ENCODE measurements around the gene CELA3B.
"Not testable (repeated sequence)": the region's sequence is repeated elsewhere in the genome, so short reads cannot be mapped to it uniquely, and the experiment has no call there.

CELA3B gene

DNA sequence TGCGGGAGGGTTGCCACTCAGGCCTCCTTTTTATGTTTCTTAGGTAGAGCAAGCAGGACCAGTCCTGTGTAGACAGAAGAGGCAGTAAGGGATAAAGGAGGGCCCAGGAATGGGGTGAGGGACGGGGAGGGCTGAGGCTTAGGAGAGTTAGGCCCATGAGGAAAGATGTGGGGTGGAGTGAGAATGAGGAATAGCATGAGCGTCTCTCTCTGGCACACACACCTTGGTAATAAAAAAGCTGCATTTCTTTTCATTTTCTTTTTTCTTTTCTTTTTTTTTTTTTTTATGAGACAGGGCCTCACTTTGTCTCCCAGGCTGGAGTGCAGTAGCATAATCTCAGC lies 32.1 kb upstream of the CELA3B start:
- no peak for DNase-seq

DNA sequence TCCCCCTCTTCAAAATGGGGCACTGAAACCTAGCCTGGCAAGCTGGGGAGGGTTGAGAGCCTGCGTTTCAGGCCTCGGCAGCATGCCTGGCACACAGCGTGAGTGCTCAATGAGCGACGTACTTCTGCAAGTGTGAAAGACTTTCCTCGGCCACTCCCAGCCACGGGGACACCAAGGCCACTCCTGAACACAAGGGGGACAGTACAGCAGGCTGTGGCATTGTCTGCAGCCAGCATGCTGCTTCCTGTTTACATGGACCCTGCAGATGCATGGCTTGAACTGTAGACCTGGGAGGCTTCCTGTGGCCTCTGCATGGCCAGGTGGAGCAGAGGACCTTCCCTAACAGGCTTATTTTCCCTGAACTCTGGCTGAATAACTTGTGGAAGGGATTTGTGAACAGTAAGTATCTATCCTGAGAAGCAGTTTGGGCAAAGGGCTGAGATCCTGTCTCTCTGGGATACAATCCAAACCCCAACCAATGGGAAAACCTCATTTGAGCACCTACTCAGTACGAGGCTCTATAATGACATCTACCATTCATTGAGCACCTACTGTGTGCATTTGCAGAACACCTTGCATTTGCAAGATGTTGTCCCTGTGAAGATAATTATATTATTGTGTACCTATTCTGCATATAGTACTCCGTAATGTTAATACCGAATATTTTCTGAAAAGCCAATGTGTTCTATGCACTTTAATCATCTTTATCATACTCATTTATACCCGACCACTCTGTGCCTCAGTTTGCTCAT lies 29.8 kb upstream of the CELA3B start:
- DNase-seq: no peak

DNA sequence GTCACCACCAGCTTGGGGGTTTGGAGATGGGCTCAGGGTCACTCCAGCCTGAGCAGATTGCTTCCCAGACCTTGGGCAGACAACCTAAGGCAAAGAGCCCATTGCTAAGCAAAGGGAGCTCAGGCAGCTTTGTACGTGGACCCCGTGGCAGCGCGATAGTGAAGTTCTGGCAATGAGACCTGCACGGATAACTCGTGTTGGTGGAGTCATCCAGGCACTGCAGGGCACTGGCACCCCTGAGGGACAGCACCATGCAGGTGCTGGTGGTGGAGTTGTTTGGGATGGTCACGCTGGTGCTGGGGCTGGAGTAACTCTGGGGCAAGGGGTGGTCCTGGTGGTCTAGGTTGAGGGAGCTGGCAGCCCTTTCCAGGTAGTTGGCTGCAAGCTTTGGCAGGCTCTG lies 26.1 kb upstream of the CELA3B start:
- DNase-seq: no peak

DNA sequence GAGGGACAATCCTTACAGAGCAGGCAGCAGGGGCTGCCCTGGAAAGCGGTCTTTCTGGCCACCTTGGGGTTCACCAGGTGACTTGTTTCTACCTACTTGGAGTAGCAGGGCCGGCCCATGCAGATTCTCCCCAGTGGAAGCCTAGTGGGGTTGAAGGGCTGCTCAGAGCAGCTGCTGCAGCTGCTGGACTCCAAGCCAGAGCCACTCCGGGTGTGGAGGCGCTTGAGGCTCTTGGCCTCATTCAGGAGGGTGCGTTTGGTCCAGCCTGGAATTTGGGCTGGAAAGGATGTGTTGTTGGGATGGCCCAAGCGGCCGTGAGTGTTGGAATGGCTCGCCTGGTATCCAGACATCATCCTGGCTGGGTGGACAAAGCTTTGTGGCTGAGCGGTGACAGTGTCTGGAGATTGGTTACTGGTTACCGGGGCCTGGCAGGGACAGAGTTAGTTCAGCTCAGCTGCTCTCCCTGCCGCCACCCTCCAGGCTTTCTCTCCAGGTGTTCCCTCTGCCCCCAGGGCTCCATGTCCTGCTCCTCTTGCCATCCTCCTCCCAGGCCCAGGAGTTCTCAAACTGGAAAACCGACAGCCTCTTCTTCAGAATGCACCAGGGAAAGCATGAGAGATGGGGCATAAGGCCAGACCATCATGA lies 25.5 kb upstream of the CELA3B start:
- DNase-seq: no peak

GRCh38 chr1:21952786-21953520 lies 23.9 kb upstream of the CELA3B start:
- no peak for DNase-seq

DNA sequence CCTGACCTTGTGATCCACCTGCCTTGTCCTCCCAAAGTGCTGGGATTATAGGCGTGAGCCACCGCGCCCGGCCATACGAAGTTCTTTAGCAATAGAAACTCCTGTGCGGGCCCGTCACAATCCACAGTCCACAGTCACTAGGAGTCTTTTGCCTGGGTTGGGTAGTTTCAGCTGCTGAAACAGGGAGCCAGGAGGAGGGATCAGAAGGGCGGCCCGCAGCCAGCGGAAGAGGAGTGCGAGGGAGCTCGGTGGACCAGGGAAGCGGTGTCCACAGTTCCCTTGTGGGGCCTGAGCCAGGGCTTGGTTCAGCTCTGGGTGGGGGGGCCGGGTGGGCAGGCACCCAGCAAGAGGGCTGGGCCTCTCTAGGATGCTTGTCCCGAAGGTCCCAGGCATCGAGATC lies 21.8 kb upstream of the CELA3B start:
- DNase-seq: no peak

GRCh38 chr1:21955501-21956281 lies 21.1 kb upstream of the CELA3B start:
- no peak for DNase-seq

DNA sequence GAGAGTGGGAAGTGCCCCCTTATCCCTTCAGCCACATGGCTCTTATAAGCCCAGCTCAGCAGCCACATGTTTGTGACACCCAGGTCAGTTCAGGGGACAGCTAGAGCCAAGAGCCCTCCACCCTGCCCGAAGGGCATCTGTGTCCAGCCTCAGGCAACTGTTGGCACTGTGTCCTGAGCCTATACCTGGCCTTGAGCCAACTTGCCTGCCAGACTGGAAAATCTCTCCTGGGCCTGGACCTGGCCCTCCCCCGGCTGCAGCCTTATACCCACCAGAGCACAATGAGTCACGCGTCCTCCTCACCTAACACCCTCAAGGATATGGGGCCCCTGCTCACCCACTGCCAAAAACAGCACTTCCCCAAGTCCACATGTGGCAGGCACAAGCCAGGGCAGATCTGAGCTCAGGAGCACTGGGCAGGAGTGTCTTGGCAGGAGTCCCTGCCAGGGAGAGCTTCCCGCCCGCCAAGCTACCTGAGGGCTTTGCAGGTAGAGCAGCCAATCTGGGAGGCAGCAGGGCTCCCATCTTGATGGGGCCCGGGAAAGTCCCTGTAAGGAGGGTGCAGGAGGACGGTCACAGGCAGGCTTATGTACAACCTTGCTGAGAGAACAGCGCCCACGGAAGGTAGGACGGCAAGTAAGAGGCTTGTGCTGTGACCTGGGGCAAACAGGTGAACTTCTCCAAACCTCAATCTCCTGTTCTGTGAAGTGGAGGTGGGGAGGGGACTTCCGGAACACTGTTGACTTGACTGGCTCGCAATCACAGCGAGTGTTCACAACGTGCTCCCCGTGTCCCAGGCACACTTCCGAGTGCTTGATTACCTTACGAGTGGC lies 19.9 kb upstream of the CELA3B start:
- DNase-seq: no peak

DNA sequence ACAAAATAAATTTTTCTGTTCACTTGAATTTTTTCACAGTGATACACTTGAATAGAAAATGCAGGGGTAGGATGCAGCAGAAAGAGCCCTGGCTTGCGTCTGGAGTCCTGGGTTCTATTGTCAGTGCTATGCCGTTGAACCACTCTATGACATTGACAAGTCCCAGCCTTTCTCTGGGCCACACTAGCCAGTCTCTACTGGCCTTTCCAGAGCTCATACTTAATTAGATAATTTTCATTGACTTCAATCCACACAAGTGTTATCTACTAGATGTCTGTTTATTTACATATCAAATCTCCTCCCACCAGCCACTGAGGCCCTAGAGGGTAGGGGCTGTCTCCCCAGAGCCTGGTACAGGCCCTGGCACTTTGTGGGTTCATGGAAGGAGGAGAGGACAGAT lies 15.5 kb upstream of the CELA3B start:
- DNase-seq: no peak

DNA sequence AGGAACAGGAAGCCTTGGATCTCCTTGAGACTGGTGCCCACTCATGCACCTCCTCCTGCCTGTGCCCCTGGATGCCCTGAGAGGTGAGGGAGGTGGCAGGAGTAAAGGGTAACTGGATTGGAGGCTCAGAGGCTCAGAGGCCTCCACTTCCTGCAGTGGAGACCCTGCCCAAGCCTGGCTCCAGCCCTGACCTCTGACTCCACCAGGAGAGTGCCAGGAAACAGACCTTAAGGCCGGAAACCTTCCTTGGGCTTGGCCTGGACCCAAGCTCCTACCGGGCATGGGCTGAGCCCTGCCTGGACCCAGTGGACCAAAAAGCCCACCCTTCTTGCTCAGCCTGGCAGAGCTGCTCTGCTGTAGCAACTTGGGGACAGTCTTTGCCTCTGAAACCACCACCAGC lies 15.0 kb upstream of the CELA3B start:
- DNase-seq: no peak

- DNase-seq: peak; percentile 66
Observed at GRCh38 chr1:21963477-21964217, 13.2 kb upstream of the CELA3B start.

GRCh38 chr1:21966247-21967000 lies 10.4 kb upstream of the CELA3B start:
- no peak for DNase-seq

- DNase-seq: not testable (repeated sequence)
Observed at GRCh38 chr1:21967216-21967615, 9.6 kb upstream of the CELA3B start.

DNA sequence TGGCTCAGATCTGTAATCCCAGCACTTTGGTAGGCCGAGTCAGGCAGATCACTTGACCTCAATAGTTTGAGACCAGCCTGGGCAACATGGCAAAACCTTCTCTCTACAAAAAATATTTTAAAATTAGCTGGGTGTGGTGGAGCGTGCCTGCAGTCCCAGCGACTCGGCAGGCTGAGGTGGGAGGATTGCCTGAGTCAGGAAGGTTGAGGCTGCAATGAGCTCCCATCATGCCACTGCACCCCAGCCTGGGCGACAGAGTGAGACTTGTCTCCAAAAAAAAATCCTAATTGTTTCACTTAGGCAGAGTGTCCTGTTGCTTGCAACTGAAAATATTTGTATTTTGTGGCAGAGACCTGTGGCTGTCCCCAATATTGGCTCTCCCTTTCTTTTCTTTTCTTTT lies 7.8 kb upstream of the CELA3B start:
- not testable (repeated sequence) for DNase-seq

GRCh38 chr1:21970523-21970922 lies 6.3 kb upstream of the CELA3B start:
- DNase-seq: not testable (repeated sequence)

DNA sequence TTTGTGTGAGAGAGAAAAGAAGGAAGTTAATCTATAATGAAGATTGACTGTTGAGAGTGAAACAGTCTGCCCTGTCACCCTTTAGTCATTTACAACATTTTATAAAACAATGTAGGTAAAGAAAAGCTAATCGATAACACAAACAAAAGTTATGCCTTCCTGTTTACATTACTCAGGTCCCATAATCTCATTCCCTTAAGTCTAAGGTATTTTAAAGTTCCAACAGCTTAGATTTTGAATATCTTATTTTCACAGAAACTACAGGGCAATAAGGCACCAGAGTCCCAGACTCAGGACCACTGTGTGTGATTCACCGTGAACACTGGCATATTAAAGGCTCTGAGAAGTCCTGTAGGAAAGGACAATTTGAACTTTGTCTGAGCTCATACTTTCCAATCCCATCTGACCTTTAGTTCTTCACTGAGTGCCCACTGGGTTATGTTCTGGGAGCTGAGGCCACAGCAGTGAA lies 3.8 kb upstream of the CELA3B start:
- not testable (repeated sequence) for DNase-seq

GRCh38 chr1:21973948-21974347 lies 2.9 kb upstream of the CELA3B start:
- not testable (repeated sequence) for DNase-seq

GRCh38 chr1:21974699-21975098 lies 2.1 kb upstream of the CELA3B start:
- DNase-seq: peak; percentile 85

DNA sequence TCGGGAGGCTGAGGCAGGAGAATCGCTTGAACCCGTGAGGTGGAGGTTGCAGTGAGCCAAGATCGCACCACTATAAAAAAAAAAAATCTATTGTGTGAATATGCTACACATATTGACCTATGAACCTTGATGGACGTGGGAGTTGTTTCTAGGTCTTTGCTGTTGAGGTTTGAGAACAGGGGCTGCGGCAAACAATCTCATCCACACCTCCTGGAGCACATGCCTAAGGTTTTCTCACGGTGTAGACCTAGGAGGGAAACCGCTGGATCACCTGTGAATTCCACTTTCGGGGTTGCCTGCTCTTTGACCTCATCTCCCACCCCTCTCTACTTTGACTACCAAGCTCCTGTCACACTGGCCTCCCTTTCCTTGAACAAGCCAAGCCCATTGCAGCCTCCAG lies 1.5 kb upstream of the CELA3B start:
- DNase-seq: not testable (repeated sequence)

- not testable (repeated sequence) for DNase-seq
Observed at GRCh38 chr1:21978209-21978608, 1.4 kb downstream of the CELA3B start.
